A673 (cell line): ENCODE results near the gene IGFALS. TPM values are rescaled to one million over a fixed set of nuclear protein-coding genes. Genes with fewer than 3 reads are reported as not detected.

Source experiments
- BruUV-seq: library from RNA; stranded (reverse); fragments of 400-500 nt; replicated peaks from 2 replicates; lab custom pipeline; 2021; lab: Mats Ljungman, UMichigan
- CTCF ChIA-PET: fragments of 300-600 bp; sonication (Branson Sonifier 250); formaldehyde crosslinking; loops from one replicate; lab custom pipeline; 2022; ENCODE audit warnings: antibody characterized with exemption; lab: Charles Lee
- POLR2A ChIA-PET: fragments of 300-600 bp; sonication (Branson Sonifier 250); formaldehyde crosslinking; loops from one replicate; lab custom pipeline; 2022; ENCODE audit warnings: antibody characterized with exemption; ENCODE audit not compliant: low non-redundant PET; lab: Charles Lee
- DNase-seq: peaks from one replicate; pipeline ENCODE4 v3.0.0-alpha.2; 2015; ENCODE audit warnings: low spot score
- H3K27ac ChIP-seq: fragments of 200-600 bp; sonication (generic); 2 replicates; pipeline ENCODE4 v1.5.1; 2016; ENCODE audit warnings: mixed run types, low read depth, mild to moderate bottlenecking, mixed read lengths, antibody characterized with exemption, low read length; ENCODE audit not compliant: poor library complexity, severe bottlenecking
- H3K27me3 ChIP-seq: fragments of 200-600 bp; sonication (generic); replicated peaks from 2 replicates; pipeline ENCODE4 v1.6.1; 2017; ENCODE audit warnings: mixed run types, low read depth, mild to moderate bottlenecking, mixed read lengths, antibody characterized with exemption, low read length; ENCODE audit not compliant: insufficient read depth, poor library complexity
- H3K36me3 ChIP-seq: fragments of 200-600 bp; sonication (generic); 2 replicates; pipeline ENCODE4 v1.6.1; 2016; ENCODE audit warnings: mixed run types, mild to moderate bottlenecking, mixed read lengths, antibody characterized with exemption, low read length; ENCODE audit not compliant: insufficient read depth, poor library complexity, severe bottlenecking
- H3K4me1 ChIP-seq: fragments of 200-600 bp; sonication (generic); 2 replicates; pipeline ENCODE4 v1.6.1; 2017; ENCODE audit warnings: mixed run types, mild to moderate bottlenecking, mixed read lengths, antibody characterized with exemption, low read length; ENCODE audit not compliant: insufficient read depth, poor library complexity, severe bottlenecking
- H3K4me3 ChIP-seq: fragments of 200-600 bp; sonication (generic); 2 replicates; pipeline ENCODE4 v1.5.1; 2016; ENCODE audit warnings: low read depth, mixed run types, mild to moderate bottlenecking, mixed read lengths, low read length; ENCODE audit not compliant: poor library complexity, severe bottlenecking
- H3K9me3 ChIP-seq: fragments of 200-600 bp; sonication (generic); 2 replicates; pipeline ENCODE4 v1.6.1; 2016; ENCODE audit warnings: mixed run types, low read depth, mild to moderate bottlenecking, mixed read lengths, antibody characterized with exemption, low read length; ENCODE audit not compliant: poor library complexity, severe bottlenecking
- CTCF ChIP-seq: fragments of 300-800, 200-600 bp; sonication (generic); conservative IDR thresholded peaks from 2 replicates; pipeline ENCODE4 v1.5.1; 2017; ENCODE audit warnings: low read depth, mild to moderate bottlenecking, antibody characterized with exemption, low read length, moderate library complexity, mixed read lengths
- EZH2 ChIP-seq: fragments of 200-600 bp; sonication (generic); IDR thresholded peaks from 2 replicates; pipeline ENCODE4 v1.6.1; 2017; ENCODE audit warnings: borderline replicate concordance, low read depth, mild to moderate bottlenecking, mixed read lengths, antibody characterized with exemption, low read length; ENCODE audit not compliant: poor library complexity, severe bottlenecking
- intact Hi-C: fragments of 100-400 bp; cut with micrococcal nuclease; formaldehyde crosslinking; loops from one replicate; pipeline ENCODE4 v1.10.0; 2022; ENCODE audit not compliant: unreplicated experiment
- total RNA-seq: library from RNA; stranded (reverse); gene quantifications from 2 replicates; pipeline ENCODE4 v1.2.3, GENCODE V29; 2021

The IGFALS gene
- total RNA-seq, 1 experiment from 2014 or later: not detected

- H3K27me3 ChIP-seq: no peaks in the 10 kb centered on the region
- no peak for DNase-seq
- peaks cover 18% of the 10 kb centered on the region for H3K36me3 ChIP-seq
- H3K27ac ChIP-seq: no peak overlapping the region
- no peaks in the 10 kb centered on the region for H3K4me1 ChIP-seq
- no peak for TF ChIP-seq CTCF
- TF ChIP-seq EZH2: no peak
- intact Hi-C loops: no loop called here
- H3K4me3 ChIP-seq: no peak overlapping the region
- POLR2A ChIA-PET: no interaction called here
- no TSS peak for BruUV-seq
- no peaks in the 10 kb centered on the region for H3K9me3 ChIP-seq
- CTCF ChIA-PET: no interaction called here
Measured at GRCh38 chr16:1787322-1788094, 6.0 kb downstream of the IGFALS start.

- H3K27ac ChIP-seq: no peak overlapping the region
- no peaks in the 10 kb centered on the region for H3K27me3 ChIP-seq
- CTCF ChIA-PET: no interaction called here
- POLR2A ChIA-PET: no interaction called here
- no peaks in the 10 kb centered on the region for H3K4me1 ChIP-seq
- no peaks in the 10 kb centered on the region for H3K9me3 ChIP-seq
- no TSS peak for BruUV-seq
- no peak for TF ChIP-seq CTCF
- TF ChIP-seq EZH2: no peak
- DNase-seq: no peak
- peaks cover 18% of the 10 kb centered on the region for H3K36me3 ChIP-seq
- no peak overlapping the region for H3K4me3 ChIP-seq
- intact Hi-C loops: no loop called here
Measured at GRCh38 chr16:1787056-1787321, 6.5 kb downstream of the IGFALS start.

GRCh38 chr16:1786242-1787055 lies 7.1 kb downstream of the IGFALS start:
- CTCF ChIA-PET: no interaction called here
- POLR2A ChIA-PET: no interaction called here
- intact Hi-C loops: no loop called here
- Histone ChIP-seq H3K9me3 (no peaks in the 10 kb centered on the region), H3K4me1 (no peaks in the 10 kb centered on the region), H3K4me3 (no peak overlapping the region), H3K27ac (no peak overlapping the region), H3K27me3 (no peaks in the 10 kb centered on the region), H3K36me3 (peaks cover 18% of the 10 kb centered on the region)
- no peak for DNase-seq
- BruUV-seq: no TSS peak
- no peak for TF ChIP-seq EZH2
- TF ChIP-seq CTCF: no peak
